Liver (tissue), 9 donors: ENCODE data around the gene KRTAP10-2. TPM values are rescaled to one million over a fixed set of nuclear protein-coding genes. Genes with fewer than 3 reads are reported as not detected.

ENCODE experiments used
- DNase-seq: peaks from one replicate; pipeline ENCODE4 v3.0.0-alpha.2; 2017; ENCODE audit warnings: low spot score
- H3K27ac ChIP-seq, 2 donors: one replicate each; pipeline ENCODE4 v1.7.0; 2013; ENCODE audit warnings: inconsistent platforms in 2 of 2, low read length in 2 of 2, control low read depth in 1 of 2, low read depth in 1 of 2, mild to moderate bottlenecking in 1 of 2
- H3K27me3 ChIP-seq, 4 donors: one replicate each; pipeline versions ENCODE4 v1.6.1 to v1.7.0; 2013; ENCODE audit warnings: low read length in 3 of 4, inconsistent platforms in 1 of 4, mild to moderate bottlenecking in 1 of 4, moderate library complexity in 1 of 4; ENCODE audit not compliant: control insufficient read depth in 4 of 4, insufficient read depth in 4 of 4
- H3K36me3 ChIP-seq, 4 donors: one replicate each; pipeline versions ENCODE4 v1.6.1 to v1.7.0; 2013; ENCODE audit warnings: low read length in 3 of 4, mild to moderate bottlenecking in 3 of 4, low read depth in 1 of 4, moderate library complexity in 1 of 4; ENCODE audit not compliant: control insufficient read depth in 4 of 4, insufficient read depth in 3 of 4
- H3K4me1 ChIP-seq, 4 donors: one replicate each; pipeline versions ENCODE4 v1.6.1 to v1.7.0; 2013; ENCODE audit warnings: low read length in 3 of 4, mild to moderate bottlenecking in 3 of 4, moderate library complexity in 1 of 4; ENCODE audit not compliant: control insufficient read depth in 4 of 4, insufficient read depth in 4 of 4
- H3K4me3 ChIP-seq, 3 donors: one replicate each; pipeline versions ENCODE4 v1.6.1 to v1.7.0; 2013; ENCODE audit warnings: low read length in 3 of 3, control low read depth in 1 of 3, low read depth in 1 of 3, mild to moderate bottlenecking in 1 of 3
- H3K9ac ChIP-seq, 2 donors: one replicate each; pipeline ENCODE4 v1.7.0; 2013; ENCODE audit warnings: low read length in 2 of 2, mild to moderate bottlenecking in 2 of 2, moderate library complexity in 2 of 2, control low read depth in 1 of 2, low read depth in 1 of 2
- H3K9me3 ChIP-seq, 4 donors: one replicate each; pipeline versions ENCODE4 v1.6.1 to v1.7.0; 2013; ENCODE audit warnings: low read length in 3 of 4; ENCODE audit not compliant: control insufficient read depth in 4 of 4
- FOXA1 ChIP-seq: IDR thresholded peaks from 2 replicates; pipeline ENCODE4 v1.6.1; 2016; ENCODE audit warnings: antibody characterized with exemption
- FOXA2 ChIP-seq: IDR thresholded peaks from 2 replicates; pipeline ENCODE4 v1.6.1; 2016; ENCODE audit warnings: antibody characterized with exemption
- GABPA ChIP-seq, 2 donors: IDR thresholded peaks in 1 of 2; conservative IDR thresholded peaks in 1 of 2; 2 replicates each; pipeline ENCODE4 v1.6.1; 2016; ENCODE audit warnings: antibody characterized with exemption in 2 of 2, mild to moderate bottlenecking in 1 of 2, moderate library complexity in 1 of 2
- HNF4A ChIP-seq, 2 donors: conservative IDR thresholded peaks; 2 replicates each; pipeline ENCODE4 v1.6.1; 2016; ENCODE audit warnings: antibody characterized with exemption in 2 of 2, mild to moderate bottlenecking in 2 of 2
- HNF4G ChIP-seq: IDR thresholded peaks from 2 replicates; pipeline ENCODE4 v1.6.1; 2016; ENCODE audit warnings: antibody characterized with exemption
- NR2F2 ChIP-seq: IDR thresholded peaks from 2 replicates; pipeline ENCODE4 v1.6.1; 2016; ENCODE audit warnings: antibody characterized with exemption
- RAD21 ChIP-seq, 2 donors: IDR thresholded peaks; 2 replicates each; pipeline ENCODE4 v1.6.1; 2016; ENCODE audit warnings: antibody characterized with exemption in 2 of 2, mild to moderate bottlenecking in 2 of 2
- RXRA ChIP-seq, 2 donors: IDR thresholded peaks; 2 replicates each; pipeline ENCODE4 v1.6.1; 2017 to 2018; ENCODE audit warnings: antibody characterized with exemption in 2 of 2, mild to moderate bottlenecking in 1 of 2
- SP1 ChIP-seq: IDR thresholded peaks from 2 replicates; pipeline ENCODE4 v1.6.1; 2018; ENCODE audit warnings: antibody characterized with exemption, mild to moderate bottlenecking
- TAF1 ChIP-seq: conservative IDR thresholded peaks from 2 replicates; pipeline ENCODE4 v1.6.1; 2016; ENCODE audit warnings: antibody characterized with exemption, mild to moderate bottlenecking
- YY1 ChIP-seq: IDR thresholded peaks from 2 replicates; pipeline ENCODE4 v1.6.1; 2016; ENCODE audit warnings: antibody characterized with exemption, mild to moderate bottlenecking
- WGBS: extraction: QIAGEN DNeasy Blood & Tissue Kit; methylation state at CpG from one replicate; pipeline ENCODE4 v1.1.7; 2013; 5-methylcytosine and 5-hydroxymethylcytosine counted together
- polyA plus RNA-seq, 2 donors: library from polyadenylated mRNA; stranded (reverse) in 1 of 2; unstranded in 1 of 2; fragments of 200-250 nt in 1 of 2; fragments of >200 nt in 1 of 2; fragmentation: Nextera tagmentation in 1 of 2; extraction: Ambion mirVana in 1 of 2; gene quantifications; one replicate each; pipeline versions ENCODE4 v1.2.1 to v1.2.3, GENCODE V29; 2013 to 2015
- total RNA-seq, 2 donors: library from RNA; depleted of rRNA; stranded (reverse); fragments of >200 nt; gene quantifications; one replicate each; pipeline ENCODE4 v1.2.3, GENCODE V29; 2014
- TF ChIP-seq, protein P1 (sequence below): fragments of 150-350 bp; IDR thresholded peaks from 2 replicates; pipeline ENCODE4 v1.5.1; 2017; ENCODE audit warnings: improper control_type of control experiment, low read depth, low read length; ENCODE audit not compliant: missing input control
- TF ChIP-seq, protein P2 (sequence below): IDR thresholded peaks from 2 replicates; pipeline ENCODE4 v1.6.1; 2016; ENCODE audit warnings: antibody characterized with exemption
- TF ChIP-seq, protein P3 (sequence below): IDR thresholded peaks from 2 replicates; pipeline ENCODE4 v1.6.1; 2016; ENCODE audit warnings: antibody characterized with exemption
- TF ChIP-seq, protein P4 (sequence below): IDR thresholded peaks from 2 replicates; pipeline ENCODE4 v1.6.1; 2016; ENCODE audit warnings: antibody characterized with exemption, mild to moderate bottlenecking
- TF ChIP-seq, protein P5 (sequence below): IDR thresholded peaks from 2 replicates; pipeline ENCODE4 v1.6.1; 2016; ENCODE audit warnings: antibody characterized with exemption
- donor health status: healthy.
- donor health status: healthy.
- donor health status: healthy.
- donor health status: healthy.
- donor health status: healthy.

The KRTAP10-2 gene
- total and polyA plus RNA-seq, 4 donors = not detected

DNA sequence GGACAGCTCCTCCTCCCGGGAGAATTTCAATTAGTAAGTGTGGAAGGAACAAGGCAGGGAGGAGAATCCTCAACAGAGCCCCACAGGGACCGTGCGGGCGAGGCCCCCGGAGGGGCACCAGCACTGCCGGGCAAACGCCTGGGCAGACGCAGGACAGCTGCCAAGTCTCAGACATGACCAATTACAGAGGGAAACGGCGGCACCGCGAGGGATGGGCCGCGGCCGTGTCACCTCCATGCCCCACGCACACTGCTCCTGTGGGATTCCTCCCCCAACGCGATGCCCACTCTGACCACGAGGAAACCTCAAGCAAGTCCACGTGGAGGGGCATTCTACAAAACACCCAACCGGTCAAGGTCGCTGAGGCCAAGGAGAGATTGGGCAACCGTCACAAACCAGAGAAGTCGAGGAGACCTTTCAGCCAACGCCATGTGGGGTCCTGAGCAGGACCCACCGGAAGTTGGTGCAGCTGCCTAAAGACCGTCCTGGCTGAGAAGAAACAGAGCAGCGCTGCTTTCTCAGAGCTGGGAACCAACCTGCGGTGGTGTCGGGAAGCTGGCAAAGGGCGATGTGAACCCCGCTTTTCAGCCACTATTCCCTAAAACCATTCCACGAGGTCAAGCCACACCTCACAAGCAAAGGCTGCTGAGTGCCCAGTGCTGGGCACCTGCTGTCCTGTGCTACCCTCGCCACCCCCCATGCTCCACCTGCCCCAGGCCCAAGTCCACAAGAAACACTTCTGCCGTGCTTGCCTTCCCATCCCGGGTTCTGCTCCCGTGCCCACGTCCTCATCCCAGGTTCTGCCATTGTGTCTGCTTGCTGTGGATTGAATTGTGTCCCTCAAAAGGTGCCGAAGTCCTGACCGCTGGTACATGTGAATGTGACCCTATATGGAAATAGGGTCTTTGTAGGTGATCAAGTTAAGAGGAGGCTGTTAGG, 20.8 kb upstream of the KRTAP10-2 start (continued):
- TF ChIP-seq, protein P1, sequence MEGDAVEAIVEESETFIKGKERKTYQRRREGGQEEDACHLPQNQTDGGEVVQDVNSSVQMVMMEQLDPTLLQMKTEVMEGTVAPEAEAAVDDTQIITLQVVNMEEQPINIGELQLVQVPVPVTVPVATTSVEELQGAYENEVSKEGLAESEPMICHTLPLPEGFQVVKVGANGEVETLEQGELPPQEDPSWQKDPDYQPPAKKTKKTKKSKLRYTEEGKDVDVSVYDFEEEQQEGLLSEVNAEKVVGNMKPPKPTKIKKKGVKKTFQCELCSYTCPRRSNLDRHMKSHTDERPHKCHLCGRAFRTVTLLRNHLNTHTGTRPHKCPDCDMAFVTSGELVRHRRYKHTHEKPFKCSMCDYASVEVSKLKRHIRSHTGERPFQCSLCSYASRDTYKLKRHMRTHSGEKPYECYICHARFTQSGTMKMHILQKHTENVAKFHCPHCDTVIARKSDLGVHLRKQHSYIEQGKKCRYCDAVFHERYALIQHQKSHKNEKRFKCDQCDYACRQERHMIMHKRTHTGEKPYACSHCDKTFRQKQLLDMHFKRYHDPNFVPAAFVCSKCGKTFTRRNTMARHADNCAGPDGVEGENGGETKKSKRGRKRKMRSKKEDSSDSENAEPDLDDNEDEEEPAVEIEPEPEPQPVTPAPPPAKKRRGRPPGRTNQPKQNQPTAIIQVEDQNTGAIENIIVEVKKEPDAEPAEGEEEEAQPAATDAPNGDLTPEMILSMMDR = no peak
- TF ChIP-seq, protein P2, sequence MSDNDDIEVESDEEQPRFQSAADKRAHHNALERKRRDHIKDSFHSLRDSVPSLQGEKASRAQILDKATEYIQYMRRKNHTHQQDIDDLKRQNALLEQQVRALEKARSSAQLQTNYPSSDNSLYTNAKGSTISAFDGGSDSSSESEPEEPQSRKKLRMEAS = no peak
- TF ChIP-seq FOXA1 (no peak), HNF4A (conservative IDR thresholded peaks at IDR 0.05) (no peak), HNF4G (no peak), FOXA2 (no peak), SP1 (no peak), GABPA (IDR thresholded peaks at IDR 0.05 in 1 of 2, conservative IDR thresholded peaks at IDR 0.05 in 1 of 2) (no peak), YY1 (no peak)

DNA sequence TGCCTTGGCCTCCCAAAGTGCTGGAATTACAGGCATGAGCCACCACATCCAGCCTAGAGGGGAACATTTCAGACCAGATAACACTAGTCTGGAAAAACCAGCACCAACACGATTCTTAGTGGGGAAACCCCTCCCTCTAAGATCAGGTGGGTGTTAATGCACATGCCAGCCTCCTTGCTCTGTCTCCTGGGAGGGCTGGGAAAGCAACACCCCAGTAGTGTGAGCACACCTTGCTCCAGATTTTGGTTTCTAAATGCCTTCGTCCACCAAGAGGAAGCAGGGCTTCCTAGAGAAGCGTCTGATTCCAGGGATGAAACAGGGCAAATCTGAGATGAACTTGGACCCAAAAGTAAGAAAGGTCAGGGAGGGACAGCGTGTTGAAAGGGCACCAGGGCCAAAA, 20.0 kb upstream of the KRTAP10-2 start:
- no peak for TF ChIP-seq NR2F2
- no peak for TF ChIP-seq TAF1
- TF ChIP-seq, protein P3, sequence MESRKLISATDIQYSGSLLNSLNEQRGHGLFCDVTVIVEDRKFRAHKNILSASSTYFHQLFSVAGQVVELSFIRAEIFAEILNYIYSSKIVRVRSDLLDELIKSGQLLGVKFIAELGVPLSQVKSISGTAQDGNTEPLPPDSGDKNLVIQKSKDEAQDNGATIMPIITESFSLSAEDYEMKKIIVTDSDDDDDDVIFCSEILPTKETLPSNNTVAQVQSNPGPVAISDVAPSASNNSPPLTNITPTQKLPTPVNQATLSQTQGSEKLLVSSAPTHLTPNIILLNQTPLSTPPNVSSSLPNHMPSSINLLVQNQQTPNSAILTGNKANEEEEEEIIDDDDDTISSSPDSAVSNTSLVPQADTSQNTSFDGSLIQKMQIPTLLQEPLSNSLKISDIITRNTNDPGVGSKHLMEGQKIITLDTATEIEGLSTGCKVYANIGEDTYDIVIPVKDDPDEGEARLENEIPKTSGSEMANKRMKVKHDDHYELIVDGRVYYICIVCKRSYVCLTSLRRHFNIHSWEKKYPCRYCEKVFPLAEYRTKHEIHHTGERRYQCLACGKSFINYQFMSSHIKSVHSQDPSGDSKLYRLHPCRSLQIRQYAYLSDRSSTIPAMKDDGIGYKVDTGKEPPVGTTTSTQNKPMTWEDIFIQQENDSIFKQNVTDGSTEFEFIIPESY = no peak
- TF ChIP-seq, protein P4, sequence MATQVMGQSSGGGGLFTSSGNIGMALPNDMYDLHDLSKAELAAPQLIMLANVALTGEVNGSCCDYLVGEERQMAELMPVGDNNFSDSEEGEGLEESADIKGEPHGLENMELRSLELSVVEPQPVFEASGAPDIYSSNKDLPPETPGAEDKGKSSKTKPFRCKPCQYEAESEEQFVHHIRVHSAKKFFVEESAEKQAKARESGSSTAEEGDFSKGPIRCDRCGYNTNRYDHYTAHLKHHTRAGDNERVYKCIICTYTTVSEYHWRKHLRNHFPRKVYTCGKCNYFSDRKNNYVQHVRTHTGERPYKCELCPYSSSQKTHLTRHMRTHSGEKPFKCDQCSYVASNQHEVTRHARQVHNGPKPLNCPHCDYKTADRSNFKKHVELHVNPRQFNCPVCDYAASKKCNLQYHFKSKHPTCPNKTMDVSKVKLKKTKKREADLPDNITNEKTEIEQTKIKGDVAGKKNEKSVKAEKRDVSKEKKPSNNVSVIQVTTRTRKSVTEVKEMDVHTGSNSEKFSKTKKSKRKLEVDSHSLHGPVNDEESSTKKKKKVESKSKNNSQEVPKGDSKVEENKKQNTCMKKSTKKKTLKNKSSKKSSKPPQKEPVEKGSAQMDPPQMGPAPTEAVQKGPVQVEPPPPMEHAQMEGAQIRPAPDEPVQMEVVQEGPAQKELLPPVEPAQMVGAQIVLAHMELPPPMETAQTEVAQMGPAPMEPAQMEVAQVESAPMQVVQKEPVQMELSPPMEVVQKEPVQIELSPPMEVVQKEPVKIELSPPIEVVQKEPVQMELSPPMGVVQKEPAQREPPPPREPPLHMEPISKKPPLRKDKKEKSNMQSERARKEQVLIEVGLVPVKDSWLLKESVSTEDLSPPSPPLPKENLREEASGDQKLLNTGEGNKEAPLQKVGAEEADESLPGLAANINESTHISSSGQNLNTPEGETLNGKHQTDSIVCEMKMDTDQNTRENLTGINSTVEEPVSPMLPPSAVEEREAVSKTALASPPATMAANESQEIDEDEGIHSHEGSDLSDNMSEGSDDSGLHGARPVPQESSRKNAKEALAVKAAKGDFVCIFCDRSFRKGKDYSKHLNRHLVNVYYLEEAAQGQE = no peak
- no peak for TF ChIP-seq YY1
- TF ChIP-seq RAD21 (IDR thresholded peaks at IDR 0.05) = no peak
- TF ChIP-seq RXRA (IDR thresholded peaks at IDR 0.05) = no peak
- TF ChIP-seq, protein P2 = no peak
- TF ChIP-seq, protein P5, sequence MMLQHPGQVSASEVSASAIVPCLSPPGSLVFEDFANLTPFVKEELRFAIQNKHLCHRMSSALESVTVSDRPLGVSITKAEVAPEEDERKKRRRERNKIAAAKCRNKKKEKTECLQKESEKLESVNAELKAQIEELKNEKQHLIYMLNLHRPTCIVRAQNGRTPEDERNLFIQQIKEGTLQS = no peak
- no peak for TF ChIP-seq FOXA2
- Histone ChIP-seq H3K4me3 (no peak overlapping the region), H3K27ac (no peak overlapping the region), H3K9me3 (peaks cover 0 to 3% (median 1%) of the 10 kb centered on the region in 4 donors), H3K4me1 (peaks cover 0 to 7% (median 3%) of the 10 kb centered on the region in 4 donors), H3K9ac (no peak overlapping the region), H3K27me3 (no peaks in the 10 kb centered on the region), H3K36me3 (no peaks in the 10 kb centered on the region)
- peak; percentile 27 for DNase-seq
- 71% methylated on average over 4 of the region's 4 CpGs for WGBS
